Dendritic cell treated with granulocyte-macrophage colony-stimulating factor and Interleukin-4, amounts not matched to agents 40 ng/mL and 50 ng/mL, for 4 days (primary cell): Measurements from ENCODE around the gene DST.

Source experiments
- H3K27ac Mint-ChIP-seq: one replicate; pipeline ENCODE4 v1.8.0; 2022; ENCODE audit warnings: mild to moderate bottlenecking, mixed read lengths
- H3K27me3 Mint-ChIP-seq: one replicate; pipeline ENCODE4 v1.8.0; 2022; ENCODE audit warnings: mild to moderate bottlenecking, mixed read lengths
- H3K36me3 Mint-ChIP-seq: one replicate; pipeline ENCODE4 v1.8.0; 2022; ENCODE audit warnings: low read depth, mixed read lengths
- H3K4me1 Mint-ChIP-seq: one replicate; pipeline ENCODE4 v1.8.0; 2022; ENCODE audit warnings: low read depth, mixed read lengths
- H3K4me3 Mint-ChIP-seq: one replicate; pipeline ENCODE4 v1.8.0; 2022; ENCODE audit warnings: mild to moderate bottlenecking, moderate library complexity, mixed read lengths
- H3K9me3 Mint-ChIP-seq: one replicate; pipeline ENCODE4 v1.8.0; 2022; ENCODE audit warnings: mixed read lengths
- intact Hi-C: fragments of 100-400 bp; cut with micrococcal nuclease; formaldehyde crosslinking; loops from one replicate; pipeline ENCODE4 v1.15.0; 2022

Gene DST

DNA sequence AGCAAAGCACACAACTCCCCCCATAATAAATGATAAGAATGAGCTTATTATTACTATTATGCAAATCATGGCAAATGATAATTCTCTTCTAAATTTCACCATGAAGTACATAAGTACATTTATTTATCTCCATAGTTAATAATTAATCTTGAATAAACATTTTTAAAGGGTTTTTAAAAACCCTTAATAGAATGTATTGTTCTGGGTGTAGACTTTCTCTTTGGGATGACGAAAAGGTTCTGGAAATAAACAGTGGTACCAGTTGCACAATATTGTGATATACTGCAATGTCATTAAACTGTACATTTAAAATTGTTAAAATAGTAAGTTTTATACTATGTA lies 18.0 kb downstream of the DST start:
- H3K27me3 Mint-ChIP-seq: no peaks in the 10 kb centered on the region
- no peaks in the 10 kb centered on the region for H3K9me3 Mint-ChIP-seq
- H3K4me3 Mint-ChIP-seq: no peak overlapping the region
- H3K4me1 Mint-ChIP-seq: no peaks in the 10 kb centered on the region
- intact Hi-C loops: no loop called here
- H3K27ac Mint-ChIP-seq: no peak overlapping the region
- H3K36me3 Mint-ChIP-seq: peaks cover 18% of the 10 kb centered on the region

GRCh38 chr6:56624046-56624727 lies 18.5 kb downstream of the DST start:
- Mint-ChIP-seq H3K36me3 (peaks cover 18% of the 10 kb centered on the region), H3K9me3 (no peaks in the 10 kb centered on the region), H3K4me3 (no peak overlapping the region), H3K4me1 (no peaks in the 10 kb centered on the region), H3K27ac (no peak overlapping the region), H3K27me3 (no peaks in the 10 kb centered on the region)
- intact Hi-C loops: no loop called here

DNA sequence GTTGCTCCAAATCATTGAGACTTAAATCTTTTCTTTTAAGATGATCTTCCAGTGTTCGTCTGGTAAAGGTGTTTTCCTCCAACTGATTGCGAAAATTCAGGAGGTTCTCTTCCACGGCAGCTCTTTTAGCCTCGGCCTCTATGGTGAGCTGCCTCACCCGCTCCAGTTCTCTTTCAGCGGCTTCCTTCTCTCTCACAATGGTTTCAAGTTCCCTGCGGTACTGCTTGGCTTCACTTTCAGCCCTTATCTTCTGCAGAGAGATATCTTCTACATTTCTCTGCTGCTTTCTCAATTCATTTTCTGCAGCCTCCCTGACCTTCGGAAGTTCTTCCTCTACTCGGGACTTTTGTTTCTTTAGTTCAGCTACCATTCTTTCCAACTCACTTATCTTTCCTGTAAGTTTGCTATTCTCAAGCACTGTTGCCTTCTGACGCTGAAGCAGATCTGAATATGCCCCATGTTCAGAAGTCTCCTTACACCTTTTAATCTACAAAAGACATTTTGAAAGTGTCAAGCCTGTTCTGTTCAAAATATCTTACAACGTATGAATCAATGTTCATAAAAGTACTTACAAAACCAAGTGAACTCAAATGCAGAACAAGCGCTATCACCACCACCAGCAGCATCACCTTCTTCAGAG lies 22.3 kb downstream of the DST start:
- intact Hi-C loops: no loop called here
- no peak overlapping the region for H3K27ac Mint-ChIP-seq
- peaks cover 7% of the 10 kb centered on the region for H3K36me3 Mint-ChIP-seq
- no peak overlapping the region for H3K4me3 Mint-ChIP-seq
- no peaks in the 10 kb centered on the region for H3K4me1 Mint-ChIP-seq
- H3K27me3 Mint-ChIP-seq: no peaks in the 10 kb centered on the region
- no peaks in the 10 kb centered on the region for H3K9me3 Mint-ChIP-seq

- H3K4me1 Mint-ChIP-seq: no peaks in the 10 kb centered on the region
- H3K27ac Mint-ChIP-seq: no peak overlapping the region
- H3K4me3 Mint-ChIP-seq: no peak overlapping the region
- intact Hi-C loops: no loop called here
- no peaks in the 10 kb centered on the region for H3K27me3 Mint-ChIP-seq
- H3K9me3 Mint-ChIP-seq: no peaks in the 10 kb centered on the region
- H3K36me3 Mint-ChIP-seq: no peaks in the 10 kb centered on the region
Observed at GRCh38 chr6:56618050-56618449, 24.6 kb downstream of the DST start.

- no peaks in the 10 kb centered on the region for H3K27me3 Mint-ChIP-seq
- no peak overlapping the region for H3K4me3 Mint-ChIP-seq
- no peaks in the 10 kb centered on the region for H3K4me1 Mint-ChIP-seq
- intact Hi-C loops: no loop called here
- no peaks in the 10 kb centered on the region for H3K36me3 Mint-ChIP-seq
- no peak overlapping the region for H3K27ac Mint-ChIP-seq
- H3K9me3 Mint-ChIP-seq: no peaks in the 10 kb centered on the region
Observed at GRCh38 chr6:56616967-56617366, 25.7 kb downstream of the DST start.

DNA sequence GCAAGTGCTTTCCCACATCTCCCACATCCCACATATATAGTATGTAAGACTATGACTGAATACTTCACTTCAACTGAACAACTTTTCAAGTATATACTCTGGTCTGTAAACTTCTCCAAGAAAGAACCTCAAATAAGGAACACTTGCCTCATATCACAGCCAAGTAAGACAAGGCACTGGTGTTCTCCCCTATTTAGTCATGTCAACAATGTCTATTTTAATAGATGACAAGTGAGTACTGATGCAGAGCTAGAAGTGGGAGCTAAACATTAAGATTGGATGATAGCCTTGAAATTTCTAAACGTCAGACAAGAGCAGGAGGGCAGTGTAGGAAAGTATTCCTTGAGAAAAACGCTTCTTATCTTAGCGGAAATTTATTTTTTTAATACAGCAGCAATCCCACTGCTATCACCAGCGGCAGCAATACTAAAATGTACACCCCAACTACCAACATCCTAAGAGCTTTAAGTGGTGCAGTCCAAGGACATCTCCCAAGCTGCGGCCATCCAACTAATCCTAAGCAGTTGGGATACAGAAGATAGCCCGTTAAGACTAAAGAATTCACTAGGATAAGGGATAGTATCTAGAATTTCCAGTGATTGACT lies 29.3 kb downstream of the DST start:
- H3K27ac Mint-ChIP-seq: no peak overlapping the region
- no peaks in the 10 kb centered on the region for H3K4me1 Mint-ChIP-seq
- no peaks in the 10 kb centered on the region for H3K27me3 Mint-ChIP-seq
- no peaks in the 10 kb centered on the region for H3K9me3 Mint-ChIP-seq
- H3K36me3 Mint-ChIP-seq: no peaks in the 10 kb centered on the region
- H3K4me3 Mint-ChIP-seq: no peak overlapping the region
- intact Hi-C loops: no loop called here

- Mint-ChIP-seq H3K4me1 (no peaks in the 10 kb centered on the region), H3K36me3 (no peaks in the 10 kb centered on the region), H3K27me3 (no peaks in the 10 kb centered on the region)
Observed at GRCh38 chr6:56608332-56608731, 34.4 kb downstream of the DST start.

DNA sequence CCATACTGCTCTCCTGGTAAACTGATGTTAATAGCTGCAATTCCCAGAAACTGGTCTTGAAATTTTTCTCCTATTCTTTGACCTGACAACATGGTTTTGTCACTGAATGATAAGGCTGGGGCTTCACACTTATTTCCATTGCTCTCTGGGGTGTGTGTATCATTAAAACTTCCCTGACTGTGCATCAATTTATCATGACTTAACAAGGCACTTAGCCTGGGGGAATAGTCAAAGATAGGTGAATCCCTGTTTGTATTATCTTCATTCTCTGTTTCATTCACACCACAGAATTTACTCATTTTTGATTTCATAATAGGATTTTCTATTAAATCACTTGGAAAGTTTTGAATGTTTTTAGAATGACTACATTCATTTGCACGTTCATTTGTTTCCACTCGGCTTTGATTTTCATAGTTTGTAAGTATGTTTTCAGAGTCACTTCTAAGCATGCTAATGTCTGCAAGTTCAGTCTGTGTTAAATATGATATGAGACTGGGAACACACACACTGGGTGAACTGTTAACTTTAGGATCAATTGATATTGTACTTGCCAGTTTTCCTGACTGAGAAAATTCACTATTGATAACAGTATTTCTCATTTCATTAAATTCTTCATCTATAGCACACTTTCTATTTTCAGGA lies 35.5 kb downstream of the DST start:
- H3K27ac Mint-ChIP-seq: no peak overlapping the region
- H3K4me3 Mint-ChIP-seq: no peak overlapping the region
- H3K9me3 Mint-ChIP-seq: no peaks in the 10 kb centered on the region
- H3K36me3 Mint-ChIP-seq: no peaks in the 10 kb centered on the region
- intact Hi-C loops: no loop called here
- H3K27me3 Mint-ChIP-seq: no peaks in the 10 kb centered on the region
- no peaks in the 10 kb centered on the region for H3K4me1 Mint-ChIP-seq

More at GRCh38 chr6:56608332-56608731, 34.4 kb downstream of the DST start:
- Mint-ChIP-seq H3K9me3 (no peaks in the 10 kb centered on the region), H3K27ac (no peak overlapping the region), H3K4me3 (no peak overlapping the region)
- intact Hi-C loops: no loop called here

GRCh38 chr6:56605435-56605834 lies 37.3 kb downstream of the DST start:
- no peak overlapping the region for H3K4me3 Mint-ChIP-seq
- no peaks in the 10 kb centered on the region for H3K4me1 Mint-ChIP-seq
- H3K27me3 Mint-ChIP-seq: no peaks in the 10 kb centered on the region
- peaks cover 5% of the 10 kb centered on the region for H3K36me3 Mint-ChIP-seq
- H3K27ac Mint-ChIP-seq: no peak overlapping the region
- intact Hi-C loops: no loop called here
- H3K9me3 Mint-ChIP-seq: no peaks in the 10 kb centered on the region

GRCh38 chr6:56604186-56604585 lies 38.5 kb downstream of the DST start:
- Mint-ChIP-seq H3K36me3 (peaks cover 12% of the 10 kb centered on the region), H3K27me3 (no peaks in the 10 kb centered on the region), H3K4me3 (no peak overlapping the region), H3K27ac (no peak overlapping the region), H3K4me1 (no peaks in the 10 kb centered on the region), H3K9me3 (no peaks in the 10 kb centered on the region)
- intact Hi-C loops: no loop called here

DNA sequence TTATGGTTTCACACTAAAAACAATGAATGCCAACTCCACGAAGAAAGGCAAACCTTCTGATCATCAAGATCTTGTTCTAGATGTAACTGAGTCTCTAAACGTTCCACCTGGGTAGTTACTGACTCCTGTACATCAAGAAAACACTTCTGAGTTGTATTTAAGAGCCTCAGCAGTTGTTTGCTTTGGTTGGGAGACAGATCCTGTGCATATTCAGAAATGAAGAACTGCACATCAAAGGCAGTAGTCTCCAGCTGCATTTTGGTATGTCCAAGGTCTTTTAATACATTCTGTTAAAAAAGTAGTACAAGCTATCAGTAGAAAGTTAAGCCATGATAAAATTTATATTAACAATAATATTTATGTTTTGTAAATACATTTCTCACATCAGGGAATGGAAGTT lies 41.3 kb downstream of the DST start:
- intact Hi-C loops: no loop called here
- H3K27ac Mint-ChIP-seq: no peak overlapping the region
- no peaks in the 10 kb centered on the region for H3K4me1 Mint-ChIP-seq
- peaks cover 20% of the 10 kb centered on the region for H3K36me3 Mint-ChIP-seq
- no peak overlapping the region for H3K4me3 Mint-ChIP-seq
- no peaks in the 10 kb centered on the region for H3K27me3 Mint-ChIP-seq
- no peaks in the 10 kb centered on the region for H3K9me3 Mint-ChIP-seq

- intact Hi-C loops: loop anchor here (1.0 to 5.0 kb wide), 2 partner anchors 236 to 468 kb away; no protein-coding TSS in a partner anchor
- H3K4me1 Mint-ChIP-seq: peaks cover 29% of the 10 kb centered on the region
- H3K4me3 Mint-ChIP-seq: no peak overlapping the region
- H3K27me3 Mint-ChIP-seq: no peaks in the 10 kb centered on the region
- H3K27ac Mint-ChIP-seq: no peak overlapping the region
- H3K36me3 Mint-ChIP-seq: peaks cover 27% of the 10 kb centered on the region
- no peaks in the 10 kb centered on the region for H3K9me3 Mint-ChIP-seq
Observed at GRCh38 chr6:56595490-56596122, 47.1 kb downstream of the DST start.

DNA sequence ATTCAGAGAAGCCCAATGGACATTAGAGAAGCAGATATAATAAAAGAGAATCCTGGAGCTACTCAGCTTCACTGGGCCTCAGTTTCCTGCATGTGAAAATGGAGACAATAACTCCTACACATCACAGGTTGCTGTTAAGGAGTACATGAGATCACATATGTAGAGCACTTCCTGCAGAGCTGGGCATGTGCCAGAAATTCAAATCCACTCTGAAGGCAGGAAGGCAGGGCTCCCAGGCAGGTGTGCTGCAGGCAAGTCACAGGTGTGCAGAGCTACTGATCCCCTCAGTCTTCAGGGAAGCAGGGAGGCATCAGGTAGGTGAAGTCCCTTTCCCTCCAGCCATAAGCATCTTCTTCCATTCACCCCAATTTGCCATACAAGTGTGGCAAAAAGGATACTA lies 48.0 kb downstream of the DST start:
- intact Hi-C loops: loop anchor here (1.0 to 5.0 kb wide), 4 partner anchors 52 to 612 kb away; no protein-coding TSS in a partner anchor
- no peaks in the 10 kb centered on the region for H3K9me3 Mint-ChIP-seq
- H3K36me3 Mint-ChIP-seq: peaks cover 25% of the 10 kb centered on the region
- no peak overlapping the region for H3K4me3 Mint-ChIP-seq
- H3K27me3 Mint-ChIP-seq: no peaks in the 10 kb centered on the region
- no peak overlapping the region for H3K27ac Mint-ChIP-seq
- peaks cover 29% of the 10 kb centered on the region for H3K4me1 Mint-ChIP-seq

- H3K4me1 Mint-ChIP-seq: peaks cover 29% of the 10 kb centered on the region
- H3K36me3 Mint-ChIP-seq: peaks cover 23% of the 10 kb centered on the region
- no peaks in the 10 kb centered on the region for H3K27me3 Mint-ChIP-seq
- no peaks in the 10 kb centered on the region for H3K9me3 Mint-ChIP-seq
- intact Hi-C loops: loop anchor here (5.0 kb wide), 2 partner anchors 52 to 612 kb away; no protein-coding TSS in a partner anchor
- peak overlapping the region; percentile 26 for H3K4me3 Mint-ChIP-seq
- H3K27ac Mint-ChIP-seq: peak overlapping the region; percentile 45
Observed at GRCh38 chr6:56593801-56594318, 48.8 kb downstream of the DST start.
